Calu3 (cell line): ENCODE data around the gene CNKSR3. TPM values are rescaled to one million over a fixed set of nuclear protein-coding genes. Genes with fewer than 3 reads are reported as not detected.

Experiments
- BruUV-seq: library from RNA; stranded (reverse); fragments of 400-500 nt; replicated peaks from 2 replicates; lab custom pipeline; 2021; lab: Mats Ljungman, UMichigan
- CTCF ChIA-PET: fragments of 300-600 bp; sonication (Branson Sonifier 250); formaldehyde crosslinking; loops from one replicate; lab custom pipeline; 2022; ENCODE audit warnings: antibody characterized with exemption; lab: Charles Lee
- DNase-seq: peaks from one replicate; pipeline ENCODE4 v3.0.0; 2022
- H3K27ac Mint-ChIP-seq: one replicate; pipeline ENCODE4 v1.8.0; 2022; ENCODE audit warnings: mixed read lengths; ENCODE audit not compliant: unreplicated experiment
- H3K27me3 Mint-ChIP-seq: one replicate; pipeline ENCODE4 v1.8.0; 2022; ENCODE audit warnings: mixed read lengths; ENCODE audit not compliant: unreplicated experiment
- H3K36me3 Mint-ChIP-seq: one replicate; pipeline ENCODE4 v1.8.0; 2022; ENCODE audit warnings: mild to moderate bottlenecking, moderate library complexity, mixed read lengths; ENCODE audit not compliant: insufficient read depth, unreplicated experiment
- H3K4me1 Mint-ChIP-seq: one replicate; pipeline ENCODE4 v1.8.0; 2022; ENCODE audit warnings: mild to moderate bottlenecking, low read depth, mixed read lengths; ENCODE audit not compliant: unreplicated experiment
- H3K4me3 Mint-ChIP-seq: one replicate; pipeline ENCODE4 v1.8.0; 2022; ENCODE audit warnings: mild to moderate bottlenecking, low read depth, moderate library complexity, mixed read lengths; ENCODE audit not compliant: unreplicated experiment
- H3K9me3 Mint-ChIP-seq: one replicate; pipeline ENCODE4 v1.8.0; 2022; ENCODE audit warnings: low read depth, mixed read lengths; ENCODE audit not compliant: unreplicated experiment
- CTCF ChIP-seq: fragments of 200-600 bp; IDR thresholded peaks from one replicate; pipeline ENCODE4 v1.8.0; 2022; ENCODE audit warnings: antibody characterized with exemption; ENCODE audit not compliant: unreplicated experiment
- intact Hi-C: fragments of 100-400 bp; cut with micrococcal nuclease; formaldehyde crosslinking; loops from one replicate; pipeline ENCODE4 v1.10.0; 2022; ENCODE audit not compliant: unreplicated experiment
- total RNA-seq: library from RNA; stranded (reverse); gene quantifications from 2 replicates; pipeline ENCODE4 v1.2.3, GENCODE V29; 2022

CNKSR3 gene
- total RNA-seq, 1 experiment from 2014 or later = 4.0 TPM

- Mint-ChIP-seq H3K4me3 (no peak overlapping the region), H3K9me3 (no peaks in the 10 kb centered on the region), H3K27me3 (peaks cover 18% of the 10 kb centered on the region), H3K36me3 (no peaks in the 10 kb centered on the region), H3K4me1 (no peaks in the 10 kb centered on the region), H3K27ac (no peak overlapping the region)
- TF ChIP-seq CTCF = no peak
- DNase-seq = no peak
- BruUV-seq = no TSS peak
- intact Hi-C loops = no loop called here
- CTCF ChIA-PET = interaction anchor here (0.7 kb wide), 1 partner anchor 456 kb away, joined by 3 read pairs; no protein-coding TSS in a partner anchor
Observed at GRCh38 chr6:154350293-154350692, 160.2 kb downstream of the CNKSR3 start.

- no peak for DNase-seq
- no TSS peak for BruUV-seq
- peaks cover 9% of the 10 kb centered on the region for H3K36me3 Mint-ChIP-seq
- no peak overlapping the region for H3K4me3 Mint-ChIP-seq
- TF ChIP-seq CTCF = no peak
- H3K27me3 Mint-ChIP-seq = no peaks in the 10 kb centered on the region
- intact Hi-C loops = no loop called here
- peaks cover 17% of the 10 kb centered on the region for H3K4me1 Mint-ChIP-seq
- no peaks in the 10 kb centered on the region for H3K9me3 Mint-ChIP-seq
- CTCF ChIA-PET = no interaction called here
- H3K27ac Mint-ChIP-seq = no peak overlapping the region
Observed at GRCh38 chr6:154347981-154348380, 162.5 kb downstream of the CNKSR3 start.

- Mint-ChIP-seq H3K27ac (no peak overlapping the region), H3K27me3 (no peaks in the 10 kb centered on the region), H3K4me1 (peaks cover 18% of the 10 kb centered on the region), H3K4me3 (no peak overlapping the region), H3K9me3 (no peaks in the 10 kb centered on the region), H3K36me3 (peaks cover 9% of the 10 kb centered on the region)
- CTCF ChIA-PET = no interaction called here
- DNase-seq = no peak
- intact Hi-C loops = no loop called here
- no peak for TF ChIP-seq CTCF
- BruUV-seq = no TSS peak
Observed at GRCh38 chr6:154345811-154346210, 164.7 kb downstream of the CNKSR3 start.

- peaks cover 18% of the 10 kb centered on the region for H3K4me1 Mint-ChIP-seq
- intact Hi-C loops = loop anchor here (5.0 kb wide), 2 partner anchors 41 to 186 kb away; no protein-coding TSS in a partner anchor
- CTCF ChIA-PET = no interaction called here
- H3K4me3 Mint-ChIP-seq = peak overlapping the region; percentile 63
- H3K27me3 Mint-ChIP-seq = no peaks in the 10 kb centered on the region
- H3K9me3 Mint-ChIP-seq = no peaks in the 10 kb centered on the region
- H3K36me3 Mint-ChIP-seq = peaks cover 9% of the 10 kb centered on the region
- peak overlapping the region; percentile 38 for H3K27ac Mint-ChIP-seq
- BruUV-seq = no TSS peak
- peak; percentile 60 for DNase-seq
- TF ChIP-seq CTCF = no peak
Observed at GRCh38 chr6:154343473-154344308, 166.8 kb downstream of the CNKSR3 start.
